PC-9 (cell line): ENCODE measurements around the gene TOPORS. TPM values are rescaled to one million over a fixed set of nuclear protein-coding genes. Genes with fewer than 3 reads are reported as not detected.

Experiments used
- BruUV-seq: library from RNA; stranded (reverse); fragments of 400-500 nt; replicated peaks from 2 replicates; lab custom pipeline; 2021; lab: Mats Ljungman, UMichigan
- CTCF ChIA-PET: fragments of 300-600 bp; sonication (Branson Sonifier 250); formaldehyde crosslinking; loops from one replicate; lab custom pipeline; 2022; ENCODE audit warnings: antibody characterized with exemption; lab: Charles Lee
- POLR2A ChIA-PET: fragments of 300-600 bp; sonication (Branson Sonifier 250); formaldehyde crosslinking; loops from one replicate; lab custom pipeline; 2022; ENCODE audit warnings: antibody characterized with exemption; ENCODE audit not compliant: unreplicated experiment; lab: Charles Lee
- DNase-seq, 2 experiments: peaks; one replicate each; pipeline versions ENCODE4 v3.0.0 to v3.0.0-alpha.2; 2015 to 2022; ENCODE audit warnings: mixed read lengths in 1 of 2
- H2AFZ ChIP-seq: fragments of 200-600 bp; sonication (generic); 2 replicates; pipeline ENCODE4 v1.8.1; 2017; ENCODE audit warnings: antibody characterized with exemption
- H3F3A ChIP-seq: fragments of 200-600 bp; sonication (generic); 2 replicates; pipeline ENCODE4 v1.8.1; 2017; ENCODE audit warnings: antibody characterized with exemption, mild to moderate bottlenecking, low read depth; ENCODE audit not compliant: insufficient read depth
- H3K27ac ChIP-seq: fragments of 200-600 bp; sonication (generic); 2 replicates; pipeline ENCODE4 v1.6.1; 2016; ENCODE audit warnings: mixed run types
- H3K27me3 ChIP-seq: fragments of 200-600 bp; sonication (generic); 2 replicates; pipeline ENCODE4 v1.6.1; 2016; ENCODE audit warnings: low read depth, mixed run types; ENCODE audit not compliant: insufficient read depth
- H3K36me3 ChIP-seq: fragments of 200-600 bp; sonication (generic); 2 replicates; pipeline ENCODE4 v1.6.1; 2016; ENCODE audit warnings: low read depth, mixed run types
- H3K4me1 ChIP-seq: fragments of 200-600 bp; sonication (generic); replicated peaks from 2 replicates; pipeline ENCODE4 v1.6.1; 2016; ENCODE audit warnings: mixed run types; ENCODE audit not compliant: insufficient read depth
- H3K4me2 ChIP-seq: fragments of 200-600 bp; sonication (generic); 2 replicates; pipeline ENCODE4 v1.6.1; 2017; ENCODE audit warnings: mixed run types
- H3K4me3 ChIP-seq: fragments of 200-600 bp; sonication (generic); 2 replicates; pipeline ENCODE4 v1.6.1; 2016; ENCODE audit warnings: mixed run types
- H3K79me2 ChIP-seq: fragments of 200-600 bp; sonication (generic); 2 replicates; pipeline ENCODE4 v1.6.1; 2017; ENCODE audit warnings: low read depth, mixed run types
- H3K9me2 ChIP-seq: fragments of 200-600 bp; sonication (generic); 2 replicates; pipeline ENCODE4 v1.8.1; 2017; ENCODE audit warnings: mild to moderate bottlenecking; ENCODE audit not compliant: insufficient read depth
- H3K9me3 ChIP-seq: fragments of 200-600 bp; sonication (generic); 2 replicates; pipeline ENCODE4 v1.8.1; 2016; ENCODE audit warnings: low read depth; ENCODE audit not compliant: insufficient read depth
- H4K20me1 ChIP-seq: fragments of 200-600 bp; sonication (generic); 2 replicates; pipeline ENCODE4 v1.8.1; 2017; ENCODE audit not compliant: insufficient read depth
- CTCF ChIP-seq: fragments of 200-600 bp; sonication (generic); conservative IDR thresholded peaks from 2 replicates; pipeline ENCODE4 v1.6.1; 2017; ENCODE audit warnings: mixed run types, antibody characterized with exemption, mild to moderate bottlenecking, moderate library complexity
- EZH2 ChIP-seq: fragments of 200-600 bp; sonication (generic); IDR thresholded peaks from 2 replicates; pipeline ENCODE4 v1.8.0; 2017; ENCODE audit warnings: antibody characterized with exemption, low read depth
- intact Hi-C: fragments of 100-400 bp; cut with micrococcal nuclease; formaldehyde crosslinking; loops from one replicate; pipeline ENCODE4 v1.10.0; 2022; ENCODE audit not compliant: unreplicated experiment
- total RNA-seq: library from RNA; stranded (reverse); gene quantifications from 2 replicates; pipeline ENCODE4 v1.2.3, GENCODE V29; 2021

Gene TOPORS
- total RNA-seq, 1 experiment from 2014 or later = 11.1 TPM

- H3K4me2 ChIP-seq = no peak overlapping the region
- no peaks in the 10 kb centered on the region for H3F3A ChIP-seq
- no peak for TF ChIP-seq CTCF
- no peak for TF ChIP-seq EZH2
- DNase-seq = no peak
- no peak overlapping the region for H3K27ac ChIP-seq
- H4K20me1 ChIP-seq = no peaks in the 10 kb centered on the region
- H3K36me3 ChIP-seq = no peaks in the 10 kb centered on the region
- H3K9me2 ChIP-seq = no peaks in the 10 kb centered on the region
- H3K27me3 ChIP-seq = no peaks in the 10 kb centered on the region
- H3K79me2 ChIP-seq = no peaks in the 10 kb centered on the region
- no peak overlapping the region for H3K4me3 ChIP-seq
- no TSS peak for BruUV-seq
- H3K4me1 ChIP-seq = no peaks in the 10 kb centered on the region
- H3K9me3 ChIP-seq = no peaks in the 10 kb centered on the region; the same call in 1 of the 2 replicates
- no peak overlapping the region for H2AFZ ChIP-seq
- ChIA-PET POLR2A (no interaction called here), CTCF (no interaction called here)
- intact Hi-C loops = no loop called here
These were observed 34.1 kb downstream of the TOPORS start for GRCh38 chr9:32518276-32518675.

- DNase-seq = no peak
- Histone ChIP-seq H3K9me2 (no peaks in the 10 kb centered on the region), H3K4me3 (no peak overlapping the region), H3K9me3 (no peaks in the 10 kb centered on the region; the same call in 1 of the 2 replicates), H3K27me3 (no peaks in the 10 kb centered on the region), H4K20me1 (no peaks in the 10 kb centered on the region), H3F3A (no peaks in the 10 kb centered on the region), H3K4me2 (no peak overlapping the region), H3K36me3 (no peaks in the 10 kb centered on the region), H3K4me1 (no peaks in the 10 kb centered on the region), H2AFZ (no peak overlapping the region), H3K27ac (no peak overlapping the region), H3K79me2 (no peaks in the 10 kb centered on the region)
- no peak for TF ChIP-seq EZH2
- TF ChIP-seq CTCF = no peak
- BruUV-seq = no TSS peak
- ChIA-PET CTCF (no interaction called here), POLR2A (no interaction called here)
- intact Hi-C loops = no loop called here
These were observed 36.1 kb downstream of the TOPORS start for GRCh38 chr9:32516241-32516640.

GRCh38 chr9:32508728-32509127, 43.7 kb downstream of the TOPORS start:
- H3K9me3 ChIP-seq = no peaks in the 10 kb centered on the region; the same call in 1 of the 2 replicates
- H2AFZ ChIP-seq = no peak overlapping the region
- TF ChIP-seq CTCF (no peak), EZH2 (no peak)
- H3F3A ChIP-seq = no peaks in the 10 kb centered on the region
- POLR2A ChIA-PET = no interaction called here
- no peak overlapping the region for H3K4me2 ChIP-seq
- no peaks in the 10 kb centered on the region for H4K20me1 ChIP-seq
- H3K4me1 ChIP-seq = no peaks in the 10 kb centered on the region
- no peaks in the 10 kb centered on the region for H3K79me2 ChIP-seq
- no peak overlapping the region for H3K27ac ChIP-seq
- H3K36me3 ChIP-seq = no peaks in the 10 kb centered on the region
- no peaks in the 10 kb centered on the region for H3K27me3 ChIP-seq
- CTCF ChIA-PET = no interaction called here
- no peak for DNase-seq
- intact Hi-C loops = no loop called here
- H3K4me3 ChIP-seq = no peak overlapping the region
- no peaks in the 10 kb centered on the region for H3K9me2 ChIP-seq
- no TSS peak for BruUV-seq
